ENCODE data around the gene ERVK3-1. TPM values are rescaled to one million over a fixed set of nuclear protein-coding genes. Genes with fewer than 3 reads are reported as not detected.
A peak's percentile ranks its signal among the peaks of the same experiment; 100 is the strongest.

Gene ERVK3-1
- polyA plus RNA-seq, 3 donors, result 34.6 to 61.5 (median 38.8) TPM

DNA sequence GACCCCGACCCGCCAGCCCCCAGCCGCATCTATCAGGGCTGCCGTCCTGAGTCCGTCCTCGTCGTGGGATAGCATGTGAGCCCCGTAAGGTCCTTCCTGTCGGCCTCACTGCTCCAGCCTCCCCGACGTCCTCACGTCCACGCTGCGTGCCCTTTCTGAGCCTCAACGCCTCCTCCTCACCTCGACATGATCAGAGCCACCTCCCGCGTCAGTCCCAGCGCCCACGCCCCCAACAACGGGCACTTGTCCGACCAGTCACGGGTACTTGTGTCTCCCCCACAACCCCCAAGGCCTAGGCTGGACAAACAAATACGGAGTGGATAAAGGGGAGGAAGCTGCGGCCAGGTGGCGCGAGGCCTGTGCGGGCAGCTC is 56.7 kb downstream of the ERVK3-1 start:
- H3K27ac Mint-ChIP-seq, result peak overlapping the region; percentile 88 to 95 (median 95)
- peak overlapping the region; percentile 72 to 85 for H3K27ac ChIP-seq (ENCODE audit: low read depth in 1 of 2, low read length in 2 of 2)
- peak overlapping the region; percentile 95 to 100 for H3K4me3 Mint-ChIP-seq
- H3K9ac ChIP-seq (ENCODE audit: insufficient read depth, low read length, poor library complexity, severe bottlenecking), result peak overlapping the region; percentile 74
- peaks cover 0 to 9% of the 10 kb centered on the region in 2 donors for H3K27me3 ChIP-seq (ENCODE audit: control insufficient read depth in 2 of 2, insufficient read depth in 2 of 2, low read length in 2 of 2)
- no peaks in the 10 kb centered on the region for H3K9me3 ChIP-seq (replicated peaks in 1 of 2; ENCODE audit: control insufficient read depth in 1 of 2, insufficient read depth in 1 of 2, low read length in 2 of 2)
- no peaks in the 10 kb centered on the region for H4K20me1 ChIP-seq (ENCODE audit: insufficient read depth, low read length)
- peak overlapping the region; percentile 85 for H3K4me2 ChIP-seq (replicated peaks; ENCODE audit: extremely low read depth, low read length, poor library complexity, severe bottlenecking)
- no peaks in the 10 kb centered on the region for H3K36me3 Mint-ChIP-seq
- intact Hi-C loops (cut with micrococcal nuclease), result no loop called here
- peak overlapping the region; percentile 46 to 82 (median 64) for H3K4me3 ChIP-seq (replicated peaks in 1 of 3; ENCODE audit: low read depth in 2 of 3, low read length in 3 of 3)
- no peaks in the 10 kb centered on the region for H3K79me2 ChIP-seq (ENCODE audit: insufficient read depth, low read length)
- peak; percentile 25 to 37 (median 26) for DNase-seq
- no peaks in the 10 kb centered on the region for H3K36me3 ChIP-seq (replicated peaks in 1 of 2; ENCODE audit: control insufficient read depth in 1 of 2, insufficient read depth in 2 of 2, low read length in 2 of 2)
- WGBS (ENCODE audit: insufficient coverage), result 6% methylated on average over 20 of the region's 28 CpGs
- H3K27me3 Mint-ChIP-seq (ENCODE audit: low read depth in 3 of 3), result peaks cover 7 to 22% (median 12%) of the 10 kb centered on the region in 3 donors
- peak overlapping the region; percentile 93 for H2AFZ ChIP-seq (ENCODE audit: insufficient read depth, low read depth, low read length, poor library complexity, severe bottlenecking)
- H3K9me3 Mint-ChIP-seq, result peaks cover 0 to 7% (median 0%) of the 10 kb centered on the region in 7 donors
- TF ChIP-seq, protein P1, sequence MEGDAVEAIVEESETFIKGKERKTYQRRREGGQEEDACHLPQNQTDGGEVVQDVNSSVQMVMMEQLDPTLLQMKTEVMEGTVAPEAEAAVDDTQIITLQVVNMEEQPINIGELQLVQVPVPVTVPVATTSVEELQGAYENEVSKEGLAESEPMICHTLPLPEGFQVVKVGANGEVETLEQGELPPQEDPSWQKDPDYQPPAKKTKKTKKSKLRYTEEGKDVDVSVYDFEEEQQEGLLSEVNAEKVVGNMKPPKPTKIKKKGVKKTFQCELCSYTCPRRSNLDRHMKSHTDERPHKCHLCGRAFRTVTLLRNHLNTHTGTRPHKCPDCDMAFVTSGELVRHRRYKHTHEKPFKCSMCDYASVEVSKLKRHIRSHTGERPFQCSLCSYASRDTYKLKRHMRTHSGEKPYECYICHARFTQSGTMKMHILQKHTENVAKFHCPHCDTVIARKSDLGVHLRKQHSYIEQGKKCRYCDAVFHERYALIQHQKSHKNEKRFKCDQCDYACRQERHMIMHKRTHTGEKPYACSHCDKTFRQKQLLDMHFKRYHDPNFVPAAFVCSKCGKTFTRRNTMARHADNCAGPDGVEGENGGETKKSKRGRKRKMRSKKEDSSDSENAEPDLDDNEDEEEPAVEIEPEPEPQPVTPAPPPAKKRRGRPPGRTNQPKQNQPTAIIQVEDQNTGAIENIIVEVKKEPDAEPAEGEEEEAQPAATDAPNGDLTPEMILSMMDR (IDR thresholded peaks at IDR 0.05), result no peak
- H3K4me1 Mint-ChIP-seq, result peaks cover 27% of the 10 kb centered on the region
- H3K4me1 ChIP-seq (ENCODE audit: control insufficient read depth in 1 of 2, insufficient read depth in 2 of 2, low read length in 2 of 2), result peaks cover 28 to 40% of the 10 kb centered on the region in 2 donors

DNA sequence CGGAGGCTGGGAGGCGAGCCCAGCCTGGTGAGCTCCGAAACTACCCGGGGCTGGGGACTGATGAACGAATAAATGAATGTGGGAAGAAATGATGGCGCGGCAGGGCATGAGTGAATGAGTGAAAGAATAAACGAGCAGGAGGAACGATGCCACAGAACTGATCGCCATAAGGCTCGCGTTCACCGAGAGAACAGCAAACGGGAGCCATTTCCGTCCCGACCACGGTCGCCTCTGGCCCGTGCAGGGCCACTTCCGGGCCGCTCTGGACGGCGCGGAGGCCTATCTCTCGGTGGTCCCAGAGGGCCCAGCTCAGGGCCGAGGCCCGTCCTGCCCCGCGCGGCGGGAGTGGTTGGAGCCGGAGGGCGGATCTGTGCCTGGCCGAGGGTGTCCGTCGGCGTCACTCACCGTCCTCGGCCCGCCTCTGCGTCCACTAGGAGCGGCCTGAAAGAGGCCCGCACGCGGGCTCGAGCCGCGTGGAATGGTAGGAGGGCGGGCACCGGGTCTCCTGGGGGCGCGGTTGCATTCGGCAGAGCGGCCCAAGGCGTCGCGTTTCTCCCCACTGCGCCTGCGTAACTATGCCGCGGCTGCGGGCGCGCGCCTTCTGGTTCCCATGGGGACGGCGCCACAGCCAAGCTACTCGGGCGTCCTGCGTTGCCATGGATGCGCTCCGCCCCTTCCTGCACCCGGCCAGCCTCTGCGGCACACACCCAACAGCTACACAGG is 57.3 kb downstream of the ERVK3-1 start, which contains the start of gene ZNF497:
Gene ZNF497, minus strand, starts transcription at position 480 of the 723 bp plus-strand sequence. CDS start 5,116 bp downstream, outside the sequence.
- H3K27me3 ChIP-seq (ENCODE audit: control insufficient read depth in 2 of 2, insufficient read depth in 2 of 2, low read length in 2 of 2), result peaks cover 0 to 5% of the 10 kb centered on the region in 2 donors
- peak within 1 kb of the TSS; percentile 85 for H3K4me2 ChIP-seq (replicated peaks; ENCODE audit: extremely low read depth, low read length, poor library complexity, severe bottlenecking)
- H3K27me3 Mint-ChIP-seq (ENCODE audit: low read depth in 3 of 3), result peaks cover 2 to 16% (median 7%) of the 10 kb centered on the region in 3 donors
- no peaks in the 10 kb centered on the region for H3K79me2 ChIP-seq (ENCODE audit: insufficient read depth, low read length)
- intact Hi-C loops (cut with micrococcal nuclease), result no loop called here
- H3K4me3 Mint-ChIP-seq, result peak within 1 kb of the TSS; percentile 95 to 100
- peak within 1 kb of the TSS; percentile 46 to 82 (median 64) for H3K4me3 ChIP-seq (replicated peaks in 1 of 3; ENCODE audit: low read depth in 2 of 3, low read length in 3 of 3)
- H3K4me1 Mint-ChIP-seq, result peaks cover 22% of the 10 kb centered on the region
- H3K9ac ChIP-seq (ENCODE audit: insufficient read depth, low read length, poor library complexity, severe bottlenecking), result peak within 1 kb of the TSS; percentile 74
- peaks cover 26 to 36% of the 10 kb centered on the region in 2 donors for H3K4me1 ChIP-seq (ENCODE audit: control insufficient read depth in 1 of 2, insufficient read depth in 2 of 2, low read length in 2 of 2)
- TF ChIP-seq, protein P1 (IDR thresholded peaks at IDR 0.05), result no peak
- DNase-seq, result peak; percentile 93 to 96 (median 94)
- no peaks in the 10 kb centered on the region for H3K36me3 Mint-ChIP-seq
- peaks cover 0 to 2% of the 10 kb centered on the region in 2 donors for H3K9me3 ChIP-seq (replicated peaks in 1 of 2; ENCODE audit: control insufficient read depth in 1 of 2, insufficient read depth in 1 of 2, low read length in 2 of 2)
- under 1% methylated on average over 74 of the region's 74 CpGs for WGBS (ENCODE audit: insufficient coverage)
- H3K9me3 Mint-ChIP-seq, result peaks cover 0 to 4% (median 0%) of the 10 kb centered on the region in 7 donors
- no peaks in the 10 kb centered on the region for H3K36me3 ChIP-seq (replicated peaks in 1 of 2; ENCODE audit: control insufficient read depth in 1 of 2, insufficient read depth in 2 of 2, low read length in 2 of 2)
- peak within 1 kb of the TSS; percentile 88 to 95 (median 95) for H3K27ac Mint-ChIP-seq
- peak within 1 kb of the TSS; percentile 72 to 85 for H3K27ac ChIP-seq (ENCODE audit: low read depth in 1 of 2, low read length in 2 of 2)
- H2AFZ ChIP-seq (ENCODE audit: insufficient read depth, low read depth, low read length, poor library complexity, severe bottlenecking), result peak within 1 kb of the TSS; percentile 93
- no peaks in the 10 kb centered on the region for H4K20me1 ChIP-seq (ENCODE audit: insufficient read depth, low read length)

Data from CD14-positive monocyte (primary cell).